ENCODE data around the gene RNU6-9.

RNU6-9 gene

GRCh38 chr19:892243-892893, 916 bp upstream of the RNU6-9 start:
- Mint-ChIP-seq H3K27me3 (ENCODE audit: low read depth) (no peaks in the 10 kb centered on the region), H3K4me1 (ENCODE audit: low read depth) (peaks cover 11% of the 10 kb centered on the region), H3K9me3 (no peaks in the 10 kb centered on the region), H3K27ac (peak overlapping the region; percentile 87), H3K4me3 (peak overlapping the region; percentile 86), H3K36me3 (ENCODE audit: low read depth) (peaks cover 11% of the 10 kb centered on the region)

GRCh38 chr19:896434-896833, 3.1 kb downstream of the RNU6-9 start:
- Mint-ChIP-seq H3K4me1 (ENCODE audit: low read depth) (peaks cover 12% of the 10 kb centered on the region), H3K27me3 (ENCODE audit: low read depth) (no peaks in the 10 kb centered on the region), H3K4me3 (no peak overlapping the region), H3K27ac (no peak overlapping the region), H3K9me3 (no peaks in the 10 kb centered on the region), H3K36me3 (ENCODE audit: low read depth) (peaks cover 10% of the 10 kb centered on the region)

- Mint-ChIP-seq H3K27me3 (ENCODE audit: low read depth) (no peaks in the 10 kb centered on the region), H3K36me3 (ENCODE audit: low read depth) (peaks cover 10% of the 10 kb centered on the region), H3K27ac (no peak overlapping the region), H3K4me3 (no peak overlapping the region), H3K9me3 (no peaks in the 10 kb centered on the region), H3K4me1 (ENCODE audit: low read depth) (peaks cover 12% of the 10 kb centered on the region)
Observed at GRCh38 chr19:896999-897398, 3.7 kb downstream of the RNU6-9 start.

GRCh38 chr19:897442-898039, 4.3 kb downstream of the RNU6-9 start:
- Mint-ChIP-seq H3K4me3 (no peak overlapping the region), H3K27me3 (ENCODE audit: low read depth) (no peaks in the 10 kb centered on the region), H3K27ac (no peak overlapping the region), H3K36me3 (ENCODE audit: low read depth) (peaks cover 10% of the 10 kb centered on the region), H3K4me1 (ENCODE audit: low read depth) (peaks cover 11% of the 10 kb centered on the region), H3K9me3 (no peaks in the 10 kb centered on the region)

GRCh38 chr19:898663-899062, 5.4 kb downstream of the RNU6-9 start:
- Mint-ChIP-seq H3K27ac (no peak overlapping the region), H3K4me1 (ENCODE audit: low read depth) (peaks cover 5% of the 10 kb centered on the region), H3K4me3 (no peak overlapping the region), H3K9me3 (no peaks in the 10 kb centered on the region), H3K36me3 (ENCODE audit: low read depth) (peaks cover 5% of the 10 kb centered on the region), H3K27me3 (ENCODE audit: low read depth) (no peaks in the 10 kb centered on the region)

DNA sequence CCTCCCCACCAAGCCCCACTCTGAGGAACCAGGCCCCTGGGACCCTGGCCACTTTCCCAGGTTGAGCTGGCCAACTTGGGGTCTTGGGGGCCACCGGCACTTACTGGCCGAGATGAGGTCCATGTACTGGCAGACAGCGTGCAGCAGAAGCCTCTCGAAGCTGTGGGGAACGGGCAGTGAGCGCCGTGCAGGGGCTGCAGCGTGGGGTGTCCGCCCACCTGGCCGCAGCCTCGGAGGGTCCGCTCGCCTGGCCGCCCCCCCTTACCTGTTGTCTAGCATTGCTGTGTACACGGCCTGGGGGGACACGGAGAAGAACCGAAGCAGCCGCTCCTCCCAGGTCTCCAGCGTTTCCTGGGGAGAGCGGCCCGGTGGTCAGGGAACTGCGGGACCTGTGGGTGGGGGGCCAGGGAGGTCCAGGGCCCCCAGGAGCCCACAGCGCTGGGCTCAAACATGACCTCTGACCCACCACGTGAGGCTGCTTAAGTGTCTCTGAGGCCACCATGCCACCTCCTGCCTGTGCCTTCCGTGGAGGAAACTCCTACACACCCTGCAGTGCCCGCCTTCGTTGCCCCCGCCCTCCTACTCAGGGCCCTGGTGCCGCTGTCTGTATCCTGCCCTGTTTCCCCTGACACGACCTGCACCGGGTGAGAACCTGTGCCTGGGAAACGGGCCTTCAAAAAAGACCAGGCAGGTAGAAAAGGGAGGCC, 6.2 kb downstream of the RNU6-9 start:
- Mint-ChIP-seq H3K27ac (no peak overlapping the region), H3K27me3 (ENCODE audit: low read depth) (no peaks in the 10 kb centered on the region), H3K9me3 (no peaks in the 10 kb centered on the region), H3K36me3 (ENCODE audit: low read depth) (peaks cover 11% of the 10 kb centered on the region), H3K4me1 (ENCODE audit: low read depth) (peaks cover 10% of the 10 kb centered on the region), H3K4me3 (no peak overlapping the region)

- Mint-ChIP-seq H3K4me1 (ENCODE audit: low read depth) (peaks cover 11% of the 10 kb centered on the region), H3K36me3 (ENCODE audit: low read depth) (peaks cover 13% of the 10 kb centered on the region), H3K27me3 (ENCODE audit: low read depth) (no peaks in the 10 kb centered on the region), H3K9me3 (no peaks in the 10 kb centered on the region), H3K4me3 (no peak overlapping the region), H3K27ac (no peak overlapping the region)
Observed at GRCh38 chr19:900043-900301, 6.7 kb downstream of the RNU6-9 start.

DNA sequence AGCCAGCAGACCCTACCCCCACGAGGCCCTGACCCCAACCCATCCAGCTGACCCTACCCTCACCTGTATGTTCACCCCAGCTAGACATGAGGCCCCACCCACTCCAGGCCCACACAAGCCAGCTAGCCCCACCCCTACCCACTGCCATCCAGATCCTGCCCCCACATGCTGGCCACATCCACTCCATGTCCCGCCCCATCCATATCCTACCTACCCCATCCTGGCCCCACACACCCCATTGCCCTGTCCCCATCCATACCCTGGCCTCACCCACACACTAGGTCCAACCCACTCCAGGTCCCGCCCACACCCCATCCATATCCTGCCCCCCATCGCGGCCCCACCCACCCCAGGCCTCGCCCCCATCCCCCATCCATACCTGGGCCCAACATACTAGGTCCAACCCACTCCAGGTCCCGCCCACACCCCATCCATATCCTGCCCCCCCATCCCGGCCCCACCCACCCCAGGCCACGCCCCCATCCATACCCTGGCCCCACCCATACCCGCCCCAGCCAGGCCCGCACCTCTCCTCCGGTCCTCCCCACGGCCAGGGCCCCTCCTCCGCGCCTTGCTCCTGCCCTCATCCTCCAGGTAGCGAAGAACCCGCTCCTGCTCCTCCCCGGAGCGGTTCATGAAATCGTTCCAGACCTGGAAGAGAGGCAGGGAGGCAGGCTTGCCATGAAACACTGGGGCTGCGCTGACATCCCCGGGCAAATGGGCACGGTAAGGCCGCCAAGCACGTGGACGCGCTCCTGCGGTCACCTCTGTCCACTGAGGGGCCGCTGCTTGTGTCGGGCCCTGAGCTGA, 7.2 kb downstream of the RNU6-9 start:
- Mint-ChIP-seq H3K4me1 (ENCODE audit: low read depth) (peaks cover 11% of the 10 kb centered on the region), H3K4me3 (no peak overlapping the region), H3K27ac (peak overlapping the region; percentile 26), H3K27me3 (ENCODE audit: low read depth) (no peaks in the 10 kb centered on the region), H3K36me3 (ENCODE audit: low read depth) (peaks cover 13% of the 10 kb centered on the region), H3K9me3 (no peaks in the 10 kb centered on the region)

DNA sequence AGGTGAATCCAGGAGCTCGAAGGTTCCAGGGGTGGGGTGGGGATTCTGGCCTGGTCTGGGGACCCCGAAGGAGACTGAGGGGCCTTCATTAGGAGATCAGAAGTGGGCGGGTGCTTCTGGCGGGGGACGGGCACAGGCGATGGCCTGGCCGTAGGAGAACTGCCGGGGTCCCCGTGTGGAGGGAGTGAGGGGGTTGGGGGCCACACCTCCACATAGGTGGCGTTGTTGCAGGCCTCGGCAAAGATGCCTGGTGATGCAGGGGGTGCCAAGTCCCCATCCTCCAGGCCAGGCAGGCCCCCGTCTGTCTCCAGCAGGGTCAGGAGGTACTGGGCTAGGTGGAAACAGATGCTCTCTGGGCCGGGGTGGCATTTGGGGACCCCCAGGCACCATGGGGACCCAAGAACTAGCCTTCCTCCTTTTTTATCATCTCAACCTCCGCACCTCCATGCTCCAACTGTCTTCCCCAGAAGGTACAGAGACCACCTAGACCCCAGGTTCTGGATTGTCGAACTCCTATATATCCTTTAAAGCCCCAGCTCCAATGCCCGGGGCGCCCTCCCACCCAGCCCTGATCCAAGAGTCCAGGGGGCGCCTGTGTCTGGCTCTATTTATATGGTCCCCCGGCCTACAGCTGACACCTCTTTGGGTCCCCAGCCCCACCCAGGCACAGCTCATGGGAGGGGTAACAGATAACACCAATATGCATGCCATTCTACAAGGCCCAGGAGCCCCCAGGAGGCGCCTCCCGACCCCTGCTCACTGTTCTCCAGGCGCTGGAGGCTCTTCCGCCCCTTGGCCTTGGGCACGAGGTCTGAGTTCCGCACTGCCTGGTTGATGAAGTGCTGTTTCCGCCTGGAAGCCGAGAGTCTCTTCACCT, 8.2 kb downstream of the RNU6-9 start:
- Mint-ChIP-seq H3K9me3 (no peaks in the 10 kb centered on the region), H3K27me3 (ENCODE audit: low read depth) (no peaks in the 10 kb centered on the region), H3K27ac (no peak overlapping the region), H3K36me3 (ENCODE audit: low read depth) (peaks cover 10% of the 10 kb centered on the region), H3K4me3 (no peak overlapping the region), H3K4me1 (ENCODE audit: low read depth) (peaks cover 12% of the 10 kb centered on the region)

GRCh38 chr19:902093-902370, 8.7 kb downstream of the RNU6-9 start:
- H3K27me3 Mint-ChIP-seq (ENCODE audit: low read depth): no peaks in the 10 kb centered on the region
- peaks cover 10% of the 10 kb centered on the region for H3K36me3 Mint-ChIP-seq (ENCODE audit: low read depth)
- H3K4me1 Mint-ChIP-seq (ENCODE audit: low read depth): peaks cover 16% of the 10 kb centered on the region
- no peak overlapping the region for H3K4me3 Mint-ChIP-seq
- no peak overlapping the region for H3K27ac Mint-ChIP-seq
- no peaks in the 10 kb centered on the region for H3K9me3 Mint-ChIP-seq

DNA sequence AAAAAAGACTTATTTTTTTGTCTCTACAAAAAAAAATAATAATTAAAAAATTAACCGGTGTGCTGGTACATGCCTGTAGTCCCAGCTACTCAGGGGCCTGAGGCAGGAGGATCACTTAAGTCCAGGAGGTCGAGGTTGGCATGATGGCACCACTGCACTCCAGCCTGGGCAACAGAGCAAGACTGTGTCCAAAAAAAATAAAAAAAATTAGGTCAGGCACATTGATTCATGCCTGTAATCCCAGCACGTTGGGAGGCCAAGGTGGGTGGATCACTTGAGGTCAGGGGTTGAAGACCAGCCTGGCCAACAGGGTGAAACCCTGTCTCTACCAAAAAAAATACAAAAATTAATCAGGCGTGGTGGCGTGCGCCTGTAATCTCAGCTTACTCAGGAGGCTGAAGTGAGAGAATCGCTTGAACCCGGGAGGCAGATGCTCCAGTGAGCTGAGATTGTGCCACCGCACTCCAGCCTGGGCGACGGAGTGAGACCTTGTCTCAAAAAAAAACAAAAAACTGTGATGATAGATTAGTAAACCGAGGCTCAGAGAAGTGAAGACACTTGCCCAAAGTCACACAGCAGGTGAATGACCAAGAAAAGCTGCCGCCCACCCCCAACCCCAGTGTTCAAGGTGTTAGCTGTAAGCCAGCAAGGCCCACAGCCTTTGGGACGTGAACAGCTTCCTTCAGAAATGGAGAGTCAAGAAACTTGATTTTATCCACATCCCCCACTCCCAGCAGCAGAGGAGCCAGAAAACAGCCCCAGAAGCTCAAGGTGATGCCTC, 9.4 kb downstream of the RNU6-9 start:
- no peak overlapping the region for H3K27ac Mint-ChIP-seq
- peaks cover 16% of the 10 kb centered on the region for H3K4me1 Mint-ChIP-seq (ENCODE audit: low read depth)
- H3K9me3 Mint-ChIP-seq: no peaks in the 10 kb centered on the region
- H3K27me3 Mint-ChIP-seq (ENCODE audit: low read depth): no peaks in the 10 kb centered on the region
- no peak overlapping the region for H3K4me3 Mint-ChIP-seq
- peaks cover 10% of the 10 kb centered on the region for H3K36me3 Mint-ChIP-seq (ENCODE audit: low read depth)

DNA sequence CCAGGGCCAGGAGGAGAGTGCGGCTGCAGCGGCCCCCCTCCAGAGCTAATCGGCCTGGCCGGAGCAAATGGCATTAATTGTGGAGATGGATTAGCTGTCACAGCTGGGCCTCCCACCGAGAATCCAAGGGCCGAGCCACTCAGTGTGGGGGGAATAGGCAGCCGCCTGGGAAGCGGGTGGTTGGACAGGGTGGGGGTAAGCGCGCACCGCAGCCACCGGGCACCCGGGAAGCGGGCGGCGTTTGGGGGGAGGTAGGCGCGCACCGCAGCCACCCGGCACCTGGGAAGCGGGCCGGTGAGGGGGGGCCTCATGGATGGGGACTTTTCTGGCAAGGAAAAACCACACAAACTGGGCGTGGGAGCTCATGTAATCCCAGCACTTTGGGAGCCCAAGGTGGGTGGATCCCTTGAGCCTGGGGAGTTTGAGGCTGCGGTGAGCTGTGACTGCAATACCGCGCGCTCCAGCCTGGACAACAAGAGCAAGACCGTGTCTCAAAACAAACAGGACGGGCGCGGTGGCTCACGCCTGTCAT, 10.0 kb downstream of the RNU6-9 start:
- no peak overlapping the region for H3K27ac Mint-ChIP-seq

DNA sequence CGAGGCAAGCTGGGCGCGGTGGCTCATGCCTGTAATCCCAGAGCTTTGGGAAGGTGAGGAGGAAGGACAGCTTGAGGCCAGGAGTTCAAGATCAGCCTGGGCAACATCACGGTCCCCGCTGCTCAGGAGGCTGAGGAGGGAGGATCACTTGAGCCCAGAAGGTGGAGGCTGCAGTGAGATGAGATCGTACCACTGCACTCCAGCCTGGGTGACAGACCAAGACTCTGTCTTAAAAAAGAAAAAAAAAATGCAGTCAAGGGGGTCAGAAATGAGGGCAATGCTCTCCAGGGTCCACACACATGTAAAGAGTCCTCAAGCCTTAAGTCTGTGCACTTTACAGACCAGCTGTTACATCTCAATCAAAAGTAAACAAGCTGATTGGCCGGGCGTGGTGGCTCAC, 11.3 kb downstream of the RNU6-9 start:
- peaks cover 28% of the 10 kb centered on the region for H3K4me1 Mint-ChIP-seq (ENCODE audit: low read depth)

More for the DNA sequence above, 10.0 kb downstream of the RNU6-9 start:
- Mint-ChIP-seq H3K4me3 (no peak overlapping the region), H3K27me3 (ENCODE audit: low read depth) (no peaks in the 10 kb centered on the region), H3K9me3 (no peaks in the 10 kb centered on the region), H3K36me3 (ENCODE audit: low read depth) (peaks cover 10% of the 10 kb centered on the region), H3K4me1 (ENCODE audit: low read depth) (peaks cover 19% of the 10 kb centered on the region)

More for the DNA sequence above, 11.3 kb downstream of the RNU6-9 start:
- H3K27ac Mint-ChIP-seq: no peak overlapping the region
- H3K4me3 Mint-ChIP-seq: no peak overlapping the region
- H3K27me3 Mint-ChIP-seq (ENCODE audit: low read depth): no peaks in the 10 kb centered on the region
- no peaks in the 10 kb centered on the region for H3K9me3 Mint-ChIP-seq
- peaks cover 17% of the 10 kb centered on the region for H3K36me3 Mint-ChIP-seq (ENCODE audit: low read depth)
